MM.1S (cell line): Measurements from ENCODE around the gene ZFYVE28.

Experiments used
- DNase-seq: peaks from one replicate; pipeline ENCODE4 v3.0.0-alpha.2; 2015
- H2AFZ ChIP-seq: fragments of 300-600 bp; sonication (generic); 2 replicates; pipeline ENCODE4 v1.6.0; 2016; ENCODE audit warnings: antibody characterized with exemption, low read length
- H3F3A ChIP-seq: fragments of 300-600 bp; sonication (generic); 2 replicates; pipeline ENCODE4 v1.6.1; 2016; ENCODE audit warnings: mild to moderate bottlenecking, antibody characterized with exemption, low read length, moderate library complexity, mixed read lengths; ENCODE audit not compliant: insufficient read depth
- H3K27ac ChIP-seq: fragments of 300-600 bp; sonication (generic); 2 replicates; pipeline ENCODE4 v1.5.1; 2016; ENCODE audit warnings: mild to moderate bottlenecking, low read length
- H3K27me3 ChIP-seq: fragments of 300-600 bp; sonication (generic); replicated peaks from 2 replicates; pipeline ENCODE4 v1.6.0; 2016; ENCODE audit warnings: low read length; ENCODE audit not compliant: insufficient read depth
- H3K36me3 ChIP-seq: fragments of 300-600 bp; sonication (generic); replicated peaks from 2 replicates; pipeline ENCODE4 v1.6.1; 2016; ENCODE audit warnings: mild to moderate bottlenecking, low read length, mixed read lengths; ENCODE audit not compliant: insufficient read depth
- H3K4me1 ChIP-seq: fragments of 300-600 bp; sonication (generic); 2 replicates; pipeline ENCODE4 v1.6.1; 2016; ENCODE audit warnings: low read length, mixed read lengths
- H3K4me2 ChIP-seq: fragments of 300-600 bp; sonication (generic); 2 replicates; pipeline ENCODE4 v1.6.0; 2016; ENCODE audit warnings: low read depth, low read length
- H3K4me3 ChIP-seq: fragments of 300-600 bp; sonication (generic); 2 replicates; pipeline ENCODE4 v1.5.1; 2016; ENCODE audit warnings: low read length, mixed read lengths
- H3K79me2 ChIP-seq: fragments of 300-600 bp; sonication (generic); 2 replicates; pipeline ENCODE4 v1.6.1; 2016; ENCODE audit warnings: mixed run types, low read length, mixed read lengths
- H3K9ac ChIP-seq: fragments of 300-600 bp; sonication (generic); 2 replicates; pipeline ENCODE4 v1.6.1; 2016; ENCODE audit warnings: low read length, mixed read lengths
- H3K9me2 ChIP-seq: fragments of 300-600 bp; sonication (generic); replicated peaks from 2 replicates; pipeline ENCODE4 v1.6.1; 2016; ENCODE audit warnings: mild to moderate bottlenecking, low read length, mixed read lengths; ENCODE audit not compliant: insufficient read depth
- H3K9me3 ChIP-seq: fragments of 300-600 bp; sonication (generic); replicated peaks from 2 replicates; pipeline ENCODE4 v1.6.1; 2016; ENCODE audit warnings: mild to moderate bottlenecking, low read length, mixed read lengths; ENCODE audit not compliant: insufficient read depth
- H4K20me1 ChIP-seq: fragments of 300-600 bp; sonication (generic); 2 replicates; pipeline ENCODE4 v1.6.1; 2016; ENCODE audit warnings: mild to moderate bottlenecking, low read length, moderate library complexity, mixed read lengths; ENCODE audit not compliant: insufficient read depth
- EZH2 ChIP-seq: fragments of 300-600 bp; sonication (generic); optimal IDR thresholded peaks from 2 replicates; pipeline ENCODE3; 2017; ENCODE audit warnings: low read depth, mild to moderate bottlenecking, antibody characterized with exemption, low read length, mixed read lengths
- EZH2phosphoT487 ChIP-seq: fragments of 300-600 bp; sonication (generic); IDR thresholded peaks from 2 replicates; pipeline ENCODE4 v1.6.1; 2018; ENCODE audit warnings: antibody characterized with exemption, low read length
- TF ChIP-seq, protein P1 (sequence below): fragments of 300-600 bp; sonication (generic); IDR thresholded peaks from 2 replicates; pipeline ENCODE4 v1.5.1; 2016; ENCODE audit warnings: antibody characterized with exemption, low read length, mixed read lengths

Gene ZFYVE28

DNA sequence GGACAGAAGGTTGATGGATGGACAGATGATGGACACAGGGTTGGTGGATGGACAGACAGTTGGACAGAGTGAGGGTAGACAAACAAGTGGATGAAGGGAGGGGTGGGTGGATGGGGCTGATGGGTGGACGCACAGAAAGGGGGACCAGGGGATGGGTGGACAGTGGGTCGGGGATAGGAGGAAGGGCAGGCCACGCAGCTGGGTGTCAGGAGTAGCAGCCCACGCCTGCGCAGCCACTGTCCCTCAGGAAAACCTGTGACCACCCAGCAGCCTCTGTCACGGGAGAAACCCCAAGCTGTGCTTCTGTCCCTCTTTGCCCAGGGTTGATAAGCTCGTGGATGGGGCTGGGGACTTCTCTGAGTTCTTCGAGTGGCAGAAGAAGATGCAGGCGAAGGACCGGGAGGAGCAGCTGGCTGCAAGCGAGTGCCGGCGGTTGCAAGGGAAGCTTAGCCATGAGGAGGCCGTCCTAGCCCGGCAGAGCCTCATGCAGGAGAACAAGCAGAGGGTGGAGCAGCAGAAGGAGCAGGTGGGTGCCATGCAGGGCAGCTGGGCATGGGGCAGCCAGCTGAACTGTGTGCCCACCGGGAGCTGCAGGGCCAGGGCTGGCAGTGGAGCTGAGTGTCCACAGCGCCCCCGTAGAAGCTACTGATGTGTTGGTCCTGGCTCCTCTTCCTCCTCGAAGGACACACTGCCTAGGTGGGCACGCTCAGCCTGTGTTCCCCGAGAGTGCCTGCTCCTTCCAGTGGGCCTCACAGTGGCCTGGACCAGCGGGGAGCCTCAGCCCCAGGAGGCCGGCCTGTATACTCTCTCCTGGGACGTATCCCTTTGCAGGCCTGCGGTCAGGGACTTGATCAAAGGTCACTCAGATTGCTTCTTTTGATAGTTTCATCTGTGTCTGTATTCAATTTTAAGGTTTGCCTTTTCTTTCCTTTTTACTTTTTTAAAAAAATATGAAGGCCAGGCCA, 33.7 kb upstream of the ZFYVE28 start:
- Histone ChIP-seq H3K9me3 (no peaks in the 10 kb centered on the region), H2AFZ (no peak overlapping the region), H4K20me1 (no peaks in the 10 kb centered on the region), H3K9ac (no peak overlapping the region), H3K4me2 (no peak overlapping the region), H3K4me3 (no peak overlapping the region), H3K79me2 (no peaks in the 10 kb centered on the region), H3K9me2 (no peaks in the 10 kb centered on the region), H3K27me3 (peaks cover 8% of the 10 kb centered on the region; the same call in 1 of the 2 replicates), H3K36me3 (no peaks in the 10 kb centered on the region), H3K27ac (no peak overlapping the region), H3K4me1 (no peaks in the 10 kb centered on the region), H3F3A (no peaks in the 10 kb centered on the region)
- TF ChIP-seq, protein P1, sequence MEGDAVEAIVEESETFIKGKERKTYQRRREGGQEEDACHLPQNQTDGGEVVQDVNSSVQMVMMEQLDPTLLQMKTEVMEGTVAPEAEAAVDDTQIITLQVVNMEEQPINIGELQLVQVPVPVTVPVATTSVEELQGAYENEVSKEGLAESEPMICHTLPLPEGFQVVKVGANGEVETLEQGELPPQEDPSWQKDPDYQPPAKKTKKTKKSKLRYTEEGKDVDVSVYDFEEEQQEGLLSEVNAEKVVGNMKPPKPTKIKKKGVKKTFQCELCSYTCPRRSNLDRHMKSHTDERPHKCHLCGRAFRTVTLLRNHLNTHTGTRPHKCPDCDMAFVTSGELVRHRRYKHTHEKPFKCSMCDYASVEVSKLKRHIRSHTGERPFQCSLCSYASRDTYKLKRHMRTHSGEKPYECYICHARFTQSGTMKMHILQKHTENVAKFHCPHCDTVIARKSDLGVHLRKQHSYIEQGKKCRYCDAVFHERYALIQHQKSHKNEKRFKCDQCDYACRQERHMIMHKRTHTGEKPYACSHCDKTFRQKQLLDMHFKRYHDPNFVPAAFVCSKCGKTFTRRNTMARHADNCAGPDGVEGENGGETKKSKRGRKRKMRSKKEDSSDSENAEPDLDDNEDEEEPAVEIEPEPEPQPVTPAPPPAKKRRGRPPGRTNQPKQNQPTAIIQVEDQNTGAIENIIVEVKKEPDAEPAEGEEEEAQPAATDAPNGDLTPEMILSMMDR, result no peak
- TF ChIP-seq EZH2 (no peak), EZH2phosphoT487 (no peak)
- DNase-seq, result no peak

DNA sequence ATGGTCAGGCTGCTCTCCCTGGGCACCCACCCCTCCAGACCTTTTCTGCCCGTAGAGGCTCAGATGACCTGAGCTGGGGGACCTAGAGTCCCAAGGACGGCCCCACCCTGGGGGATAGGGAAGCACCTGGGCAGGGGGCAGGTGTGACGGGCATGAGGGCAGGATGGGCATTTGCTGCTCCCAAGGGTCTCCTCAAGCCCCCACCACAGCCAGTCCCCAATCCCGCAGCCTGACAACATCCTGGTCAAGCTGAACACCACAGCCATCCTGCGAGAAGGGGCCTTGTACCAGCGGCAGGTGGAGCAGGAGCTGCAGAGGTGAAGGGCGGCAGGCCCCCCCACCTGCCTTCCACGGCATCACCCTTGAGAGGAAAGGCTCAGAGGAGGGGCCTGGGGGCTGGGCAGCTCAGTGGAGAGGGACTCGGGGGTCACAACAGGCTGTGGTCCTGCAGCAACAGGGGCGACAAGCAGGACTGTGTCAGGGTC, 32.6 kb upstream of the ZFYVE28 start:
- no peaks in the 10 kb centered on the region for H3K9me3 ChIP-seq
- no peak overlapping the region for H2AFZ ChIP-seq
- no peak overlapping the region for H3K27ac ChIP-seq
- H3K79me2 ChIP-seq, result no peaks in the 10 kb centered on the region
- no peak overlapping the region for H3K9ac ChIP-seq
- no peak for DNase-seq
- no peaks in the 10 kb centered on the region for H4K20me1 ChIP-seq
- no peaks in the 10 kb centered on the region for H3K36me3 ChIP-seq
- no peak overlapping the region for H3K4me3 ChIP-seq
- no peak for TF ChIP-seq EZH2phosphoT487
- H3F3A ChIP-seq, result no peaks in the 10 kb centered on the region
- no peaks in the 10 kb centered on the region for H3K4me1 ChIP-seq
- H3K9me2 ChIP-seq, result no peaks in the 10 kb centered on the region
- no peak overlapping the region for H3K4me2 ChIP-seq
- peaks cover 8% of the 10 kb centered on the region; the same call in 1 of the 2 replicates for H3K27me3 ChIP-seq

DNA sequence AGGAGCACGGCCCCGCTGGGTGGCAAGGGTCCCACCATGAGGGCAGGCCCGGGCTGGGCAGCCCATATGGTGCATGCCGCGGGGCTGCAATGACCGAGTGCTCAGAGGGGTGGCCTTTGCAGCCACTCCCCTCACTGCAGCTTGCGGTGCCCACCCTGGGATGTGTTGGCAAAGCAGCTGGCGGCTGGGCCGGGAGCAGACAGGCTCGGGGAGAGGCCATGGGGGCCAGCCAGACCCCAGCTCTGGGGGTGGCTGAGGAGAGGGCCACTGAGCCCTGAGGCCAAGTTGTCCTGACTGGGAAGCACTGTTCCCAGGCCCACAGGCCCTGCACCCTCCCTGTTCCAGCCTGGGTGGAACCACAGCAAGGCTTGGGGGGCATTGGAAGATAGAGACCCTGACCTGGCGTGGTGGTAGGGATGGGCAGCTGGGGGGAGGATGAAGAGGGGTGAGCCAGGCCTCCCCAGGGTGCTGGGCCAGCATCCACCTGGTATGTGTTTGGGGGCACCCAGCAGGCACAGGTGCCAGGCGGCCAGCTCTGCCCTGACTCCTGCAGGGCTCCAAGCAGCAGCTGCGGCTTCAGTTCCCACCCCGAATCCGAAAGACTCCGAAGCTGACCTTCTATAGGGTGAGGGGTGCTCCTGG, 32.1 kb upstream of the ZFYVE28 start:
- Histone ChIP-seq H4K20me1 (no peaks in the 10 kb centered on the region), H3K4me3 (no peak overlapping the region), H3K36me3 (no peaks in the 10 kb centered on the region), H3K79me2 (no peaks in the 10 kb centered on the region), H3F3A (no peaks in the 10 kb centered on the region), H3K27me3 (peaks cover 8% of the 10 kb centered on the region; the same call in 1 of the 2 replicates), H3K4me2 (no peak overlapping the region), H3K9ac (no peak overlapping the region), H2AFZ (no peak overlapping the region), H3K4me1 (no peaks in the 10 kb centered on the region), H3K27ac (no peak overlapping the region), H3K9me2 (no peaks in the 10 kb centered on the region), H3K9me3 (no peaks in the 10 kb centered on the region)
- DNase-seq, result no peak
- TF ChIP-seq, protein P1, result no peak
- TF ChIP-seq EZH2phosphoT487 (no peak), EZH2 (no peak)
